Osteoblast (primary cell): ENCODE data around the gene ZNF518B. TPM values are rescaled to one million over a fixed set of nuclear protein-coding genes. Genes with fewer than 3 reads are reported as not detected.

Experiments used
- DNase-seq: peaks from one replicate; pipeline ENCODE4 v3.0.0; 2011; ENCODE audit warnings: low spot score, mixed read lengths; ENCODE audit not compliant: insufficient read length; ENCODE audit errors: missing footprints
- H2AFZ ChIP-seq: 2 replicates; pipeline ENCODE4 v1.6.0; 2011; ENCODE audit warnings: mild to moderate bottlenecking, low read length
- H3K27ac ChIP-seq: 2 replicates; pipeline ENCODE4 v1.5.1; 2011; ENCODE audit warnings: mild to moderate bottlenecking, low read depth, low read length, moderate library complexity
- H3K27me3 ChIP-seq: 2 replicates; pipeline ENCODE4 v1.6.0; 2012; ENCODE audit warnings: mild to moderate bottlenecking, control low read depth, inconsistent platforms, low read length, moderate library complexity; ENCODE audit not compliant: insufficient read depth
- H3K36me3 ChIP-seq: 2 replicates; pipeline ENCODE4 v1.5.1; 2011; ENCODE audit warnings: mild to moderate bottlenecking, low read length, control low read depth, moderate library complexity; ENCODE audit not compliant: insufficient read depth
- H3K4me1 ChIP-seq: 2 replicates; pipeline ENCODE4 v1.5.1; 2011; ENCODE audit warnings: mild to moderate bottlenecking, low read length, control low read depth, moderate library complexity; ENCODE audit not compliant: insufficient read depth
- H3K4me2 ChIP-seq: 2 replicates; pipeline ENCODE4 v1.6.0; 2011; ENCODE audit warnings: mild to moderate bottlenecking, low read length; ENCODE audit not compliant: insufficient read depth
- H3K4me3 ChIP-seq: fragments of 200-600 bp; sonication (generic); 3 replicates; pipeline ENCODE4 v1.5.1; 2012; ENCODE audit warnings: mild to moderate bottlenecking, low read length, inconsistent platforms; ENCODE audit not compliant: insufficient read depth
- H3K79me2 ChIP-seq: 2 replicates; pipeline ENCODE4 v1.6.0; 2012; ENCODE audit warnings: mild to moderate bottlenecking, low read length, control low read depth, inconsistent platforms; ENCODE audit not compliant: insufficient read depth
- H3K9me3 ChIP-seq: 2 replicates; pipeline ENCODE4 v1.5.1; 2011; ENCODE audit warnings: low read depth, low read length, control low read depth
- H4K20me1 ChIP-seq: 2 replicates; pipeline ENCODE4 v1.6.0; 2012; ENCODE audit warnings: mild to moderate bottlenecking, low read length, control low read depth; ENCODE audit not compliant: insufficient read depth
- total RNA-seq: library from RNA; depleted of rRNA; stranded (reverse); fragments of >200 nt; gene quantifications from 2 replicates; pipeline ENCODE4 v1.2.3, GENCODE V29; 2012
- TF ChIP-seq, protein P1 (sequence below): IDR thresholded peaks from 2 replicates; pipeline ENCODE4 v1.5.1; 2011; ENCODE audit warnings: mild to moderate bottlenecking, low read depth, low read length, moderate library complexity; ENCODE audit errors: extremely low read depth

Gene ZNF518B, protein sequence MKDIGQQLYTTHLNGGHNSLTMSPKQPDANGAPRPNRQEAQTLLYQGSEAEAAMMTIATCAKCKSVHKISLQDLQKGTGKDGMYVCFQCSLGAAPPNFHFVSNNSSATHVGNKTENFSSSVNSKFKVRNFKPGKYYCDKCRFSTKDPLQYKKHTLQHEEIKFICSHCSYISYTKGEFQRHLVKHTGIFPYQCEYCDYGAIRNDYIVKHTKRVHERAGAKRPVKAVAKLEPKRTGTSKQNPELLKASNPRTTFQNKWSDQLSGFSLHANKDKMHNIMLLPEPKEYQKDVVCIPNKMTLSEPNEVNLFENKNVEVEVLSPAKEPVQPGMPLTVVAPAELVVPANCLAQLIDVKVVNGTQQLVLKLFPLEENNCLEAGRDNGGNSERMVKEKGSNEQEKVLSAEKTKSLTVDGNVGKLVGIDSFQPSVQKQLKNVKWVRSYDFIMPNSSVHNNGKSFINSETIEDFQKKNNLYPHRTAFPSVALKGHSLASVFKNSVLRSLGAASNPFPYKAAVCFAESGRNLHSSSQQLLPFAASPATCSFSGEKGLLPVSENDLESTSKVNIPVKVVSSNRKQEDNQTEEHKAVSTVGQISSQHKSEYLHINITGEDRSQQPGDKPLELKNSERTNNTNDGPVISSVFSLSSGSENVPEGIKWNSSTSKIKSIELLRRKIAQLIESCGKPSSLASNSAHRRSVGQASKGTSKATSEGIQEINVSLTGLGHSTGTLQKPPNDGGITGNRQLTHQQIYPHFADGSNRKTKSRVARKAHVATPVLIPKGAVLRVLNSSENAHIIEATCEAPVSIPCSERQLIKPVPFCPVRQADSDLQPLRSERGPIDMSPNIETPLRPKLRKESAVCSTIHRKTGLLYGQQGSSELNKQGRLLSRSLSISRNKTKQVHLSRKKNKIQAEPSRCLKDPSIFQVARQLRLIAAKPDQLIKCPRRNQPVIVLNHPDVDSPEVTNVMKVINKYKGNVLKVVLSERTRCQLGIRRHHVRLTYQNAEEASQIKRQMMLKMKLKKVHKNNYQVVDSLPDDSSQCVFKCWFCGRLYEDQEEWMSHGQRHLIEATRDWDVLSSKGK
- 24.8 and 25.3 TPM in 2 replicates for total RNA-seq

DNA sequence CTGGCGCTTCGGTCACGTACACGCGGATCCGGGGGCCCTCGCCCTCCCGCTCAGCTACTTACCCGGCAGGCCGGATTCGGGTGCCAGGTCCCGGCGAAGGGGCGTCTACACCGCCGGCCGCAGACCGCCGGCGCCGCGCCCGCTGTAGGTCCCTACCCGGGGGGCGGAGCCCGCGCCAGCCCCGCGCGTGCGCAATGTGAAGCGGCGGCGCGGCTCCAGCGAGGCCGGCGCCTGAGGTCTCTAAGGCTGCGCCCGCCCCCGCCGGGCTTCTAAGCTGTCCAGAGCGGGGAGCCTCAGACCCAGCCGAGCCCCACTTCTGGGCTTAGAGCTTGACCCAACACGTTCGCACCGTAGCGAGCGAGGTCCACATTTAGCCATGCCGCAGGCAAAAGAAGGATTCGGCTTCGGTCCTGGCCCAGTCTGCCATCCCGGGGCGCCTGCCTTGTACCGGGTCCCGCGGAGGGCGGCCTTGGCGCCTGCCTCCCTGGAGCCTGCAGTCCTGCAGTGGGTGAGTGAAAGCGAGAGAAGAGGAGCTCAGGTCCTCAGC is at the start of gene ZNF518B:
TSS of gene ZNF518B (minus strand) at position 172 of the 547 bp plus-strand sequence. CDS start 11,098 bp downstream, outside the sequence.
- Histone ChIP-seq H3K9me3 (peaks cover 5% of the 10 kb centered on the region), H3K36me3 (peaks cover 18% of the 10 kb centered on the region), H3K4me1 (no peaks in the 10 kb centered on the region), H3K27ac (peak within 1 kb of the TSS; percentile 43), H3K4me2 (peak within 1 kb of the TSS; percentile 86), H2AFZ (peak within 1 kb of the TSS; percentile 95), H3K79me2 (peaks cover 31% of the 10 kb centered on the region), H3K4me3 (peak within 1 kb of the TSS; percentile 80), H4K20me1 (no peaks in the 10 kb centered on the region), H3K27me3 (peaks cover 10% of the 10 kb centered on the region)
- TF ChIP-seq, protein P1, sequence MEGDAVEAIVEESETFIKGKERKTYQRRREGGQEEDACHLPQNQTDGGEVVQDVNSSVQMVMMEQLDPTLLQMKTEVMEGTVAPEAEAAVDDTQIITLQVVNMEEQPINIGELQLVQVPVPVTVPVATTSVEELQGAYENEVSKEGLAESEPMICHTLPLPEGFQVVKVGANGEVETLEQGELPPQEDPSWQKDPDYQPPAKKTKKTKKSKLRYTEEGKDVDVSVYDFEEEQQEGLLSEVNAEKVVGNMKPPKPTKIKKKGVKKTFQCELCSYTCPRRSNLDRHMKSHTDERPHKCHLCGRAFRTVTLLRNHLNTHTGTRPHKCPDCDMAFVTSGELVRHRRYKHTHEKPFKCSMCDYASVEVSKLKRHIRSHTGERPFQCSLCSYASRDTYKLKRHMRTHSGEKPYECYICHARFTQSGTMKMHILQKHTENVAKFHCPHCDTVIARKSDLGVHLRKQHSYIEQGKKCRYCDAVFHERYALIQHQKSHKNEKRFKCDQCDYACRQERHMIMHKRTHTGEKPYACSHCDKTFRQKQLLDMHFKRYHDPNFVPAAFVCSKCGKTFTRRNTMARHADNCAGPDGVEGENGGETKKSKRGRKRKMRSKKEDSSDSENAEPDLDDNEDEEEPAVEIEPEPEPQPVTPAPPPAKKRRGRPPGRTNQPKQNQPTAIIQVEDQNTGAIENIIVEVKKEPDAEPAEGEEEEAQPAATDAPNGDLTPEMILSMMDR = no peak
- peak; percentile 99 for DNase-seq

DNA sequence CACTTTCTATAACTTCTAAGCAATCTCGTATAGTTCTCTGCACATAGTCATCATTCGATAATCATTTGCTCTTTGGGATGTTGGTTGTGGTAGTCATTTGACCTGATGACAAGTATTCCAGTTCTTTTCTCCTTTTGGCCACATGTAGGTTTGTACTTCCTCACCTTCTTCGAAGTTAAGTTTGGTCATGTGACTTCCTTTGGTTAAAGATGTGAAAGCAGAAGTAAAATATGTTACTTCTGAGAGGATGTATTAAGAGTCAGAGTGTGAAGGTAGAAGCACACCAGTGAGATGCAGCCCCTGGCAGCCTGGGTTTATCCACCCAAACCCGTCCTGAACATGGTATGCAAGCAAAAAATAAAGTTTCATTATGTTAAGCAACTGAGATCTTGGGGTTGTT is 48.9 kb upstream of the ZNF518B start:
- Histone ChIP-seq H3K27me3 (no peaks in the 10 kb centered on the region), H3K4me2 (no peak overlapping the region), H3K79me2 (no peaks in the 10 kb centered on the region), H4K20me1 (no peaks in the 10 kb centered on the region), H3K9me3 (no peaks in the 10 kb centered on the region), H3K36me3 (no peaks in the 10 kb centered on the region), H3K27ac (no peak overlapping the region), H3K4me1 (no peaks in the 10 kb centered on the region), H3K4me3 (no peak overlapping the region), H2AFZ (no peak overlapping the region)
- TF ChIP-seq, protein P1 = no peak
- peak; percentile 31 for DNase-seq

DNA sequence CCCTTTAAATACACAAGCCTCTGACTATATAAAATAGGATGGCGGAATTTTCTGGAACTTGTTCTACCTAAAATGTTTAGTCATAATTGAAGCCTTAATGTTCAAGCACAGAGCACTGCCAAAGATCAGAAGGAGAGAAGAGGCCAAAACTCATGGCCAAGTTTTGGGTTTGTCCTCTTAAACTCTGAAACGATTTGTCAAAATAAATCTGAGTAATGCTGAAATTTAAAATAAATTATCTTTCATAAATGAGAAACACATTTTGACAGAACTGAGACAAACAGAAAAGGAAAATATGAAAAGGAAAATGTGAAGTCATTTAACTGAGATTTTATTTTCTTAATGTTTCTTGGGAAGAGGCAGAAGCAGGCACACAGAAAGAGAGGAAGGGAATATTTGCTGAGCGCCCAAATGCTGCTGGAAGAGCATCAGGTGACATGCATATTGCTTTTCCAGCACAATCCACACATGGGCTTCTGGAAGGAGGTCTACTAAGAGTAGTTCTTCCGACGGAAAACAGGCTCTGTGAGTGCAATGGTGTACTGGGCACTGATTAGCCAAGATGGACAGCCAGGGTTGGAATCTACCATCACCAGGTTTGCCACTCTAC is 47.4 kb upstream of the ZNF518B start:
- no peak overlapping the region for H3K27ac ChIP-seq
- H3K4me3 ChIP-seq = no peak overlapping the region
- H4K20me1 ChIP-seq = no peaks in the 10 kb centered on the region
- no peak overlapping the region for H3K4me2 ChIP-seq
- TF ChIP-seq, protein P1 = no peak
- peak; percentile 22 for DNase-seq
- H3K4me1 ChIP-seq = no peaks in the 10 kb centered on the region
- H3K36me3 ChIP-seq = no peaks in the 10 kb centered on the region
- no peaks in the 10 kb centered on the region for H3K9me3 ChIP-seq
- H3K79me2 ChIP-seq = no peaks in the 10 kb centered on the region
- no peak overlapping the region for H2AFZ ChIP-seq
- H3K27me3 ChIP-seq = no peaks in the 10 kb centered on the region
